Neural cell (in vitro differentiated cells): Measurements from ENCODE around the gene CCDC148. TPM values are rescaled to one million over a fixed set of nuclear protein-coding genes. Genes with fewer than 3 reads are reported as not detected.

Source experiments
- H2AFZ ChIP-seq: fragments of 200-600, 300-800 bp; sonication (generic), shearing (Covaris generic); 2 replicates; pipeline ENCODE4 v1.6.0; 2014; ENCODE audit warnings: low read depth, mild to moderate bottlenecking, antibody characterized with exemption, low read length, moderate library complexity
- H3F3A ChIP-seq: fragments of 200-600 bp; shearing (Covaris generic); 2 replicates; pipeline ENCODE4 v1.6.1; 2016; ENCODE audit warnings: mild to moderate bottlenecking, moderate library complexity, mixed read lengths, antibody characterized with exemption, low read length; ENCODE audit not compliant: insufficient read depth, poor library complexity, severe bottlenecking
- H3K27ac ChIP-seq: fragments of 200-600, 300-800 bp; sonication (generic), shearing (Covaris generic); 2 replicates; pipeline ENCODE4 v1.5.1; 2014; ENCODE audit warnings: mild to moderate bottlenecking, low read length, moderate library complexity
- H3K27me3 ChIP-seq: fragments of 300-800, 200-600 bp; sonication (generic), shearing (Covaris generic); 2 replicates; pipeline ENCODE4 v1.6.0; 2014; ENCODE audit warnings: mild to moderate bottlenecking, low read depth, low read length, moderate library complexity; ENCODE audit not compliant: insufficient read depth
- H3K36me3 ChIP-seq: fragments of 300-800, 200-600 bp; sonication (generic), shearing (Covaris generic); 2 replicates; pipeline ENCODE4 v1.5.1; 2014; ENCODE audit warnings: mild to moderate bottlenecking, antibody characterized with exemption, low read length, moderate library complexity; ENCODE audit not compliant: insufficient read depth
- H3K4me2 ChIP-seq: fragments of 300-800, 200-600 bp; sonication (generic), shearing (Covaris generic); 2 replicates; pipeline ENCODE4 v1.6.0; 2014; ENCODE audit warnings: mild to moderate bottlenecking, low read length
- H3K4me3 ChIP-seq: fragments of 300-800, 200-600 bp; sonication (generic), shearing (Covaris generic); 2 replicates; pipeline ENCODE4 v1.5.1; 2014; ENCODE audit warnings: mild to moderate bottlenecking, low read length, moderate library complexity
- H3K79me2 ChIP-seq: fragments of 200-600 bp; shearing (Covaris generic); replicated peaks from 2 replicates; pipeline ENCODE4 v1.6.0; 2014; ENCODE audit warnings: mild to moderate bottlenecking, low read length, moderate library complexity; ENCODE audit not compliant: insufficient read depth
- H3K9ac ChIP-seq: fragments of 300-800, 200-600 bp; sonication (generic), shearing (Covaris generic); 2 replicates; pipeline ENCODE4 v1.6.1; 2016; ENCODE audit warnings: mild to moderate bottlenecking, low read length, mixed read lengths
- H3K9me2 ChIP-seq: fragments of 200-600 bp; shearing (Covaris generic); 2 replicates; pipeline ENCODE4 v1.6.1; 2016; ENCODE audit warnings: mild to moderate bottlenecking, low read length, mixed read lengths; ENCODE audit not compliant: insufficient read depth
- H3K9me3 ChIP-seq: fragments of 200-600, 300-800 bp; sonication (generic), shearing (Covaris generic); 2 replicates; pipeline ENCODE4 v1.6.1; 2016; ENCODE audit warnings: mild to moderate bottlenecking, mixed run types, low read length, moderate library complexity, mixed read lengths
- H4K20me1 ChIP-seq: fragments of 200-600 bp; shearing (Covaris generic); 2 replicates; pipeline ENCODE4 v1.6.1; 2016; ENCODE audit warnings: mild to moderate bottlenecking, mixed run types; ENCODE audit not compliant: insufficient read depth
- CTCF ChIP-seq: fragments of 450-650 bp; IDR thresholded peaks from 2 replicates; pipeline ENCODE4 v1.5.1; 2014; ENCODE audit warnings: antibody characterized with exemption, mild to moderate bottlenecking, moderate library complexity; ENCODE audit not compliant: poor library complexity, severe bottlenecking
- EP300 ChIP-seq: fragments of 450-650 bp; conservative IDR thresholded peaks from 2 replicates; pipeline ENCODE4 v1.6.1; 2014; ENCODE audit warnings: antibody characterized with exemption, mild to moderate bottlenecking, moderate library complexity; ENCODE audit not compliant: poor library complexity, severe bottlenecking
- EZH2 ChIP-seq: fragments of 200-600, 300-800 bp; shearing (Covaris generic), sonication (generic); IDR thresholded peaks from 2 replicates; pipeline ENCODE4 v1.6.1; 2014; ENCODE audit warnings: antibody characterized with exemption, low read length, borderline replicate concordance, mild to moderate bottlenecking; ENCODE audit not compliant: insufficient read depth, poor library complexity, severe bottlenecking
- MXI1 ChIP-seq: fragments of 450-650 bp; conservative IDR thresholded peaks from 2 replicates; pipeline ENCODE4 v1.6.1; 2014; ENCODE audit warnings: antibody characterized with exemption, mild to moderate bottlenecking; ENCODE audit not compliant: poor library complexity, severe bottlenecking
- POLR2AphosphoS5 ChIP-seq: IDR thresholded peaks from 2 replicates; pipeline ENCODE4 v1.6.1; 2012
- RAD21 ChIP-seq: fragments of 450-650 bp; conservative IDR thresholded peaks from 2 replicates; pipeline ENCODE4 v1.6.1; 2014; ENCODE audit warnings: antibody characterized with exemption, mild to moderate bottlenecking, moderate library complexity
- REST ChIP-seq: IDR thresholded peaks from 2 replicates; pipeline ENCODE4 v1.6.1; 2012; ENCODE audit warnings: borderline replicate concordance
- SMC3 ChIP-seq: fragments of 450-650 bp; conservative IDR thresholded peaks from 2 replicates; pipeline ENCODE4 v1.6.1; 2014; ENCODE audit warnings: antibody characterized with exemption, mild to moderate bottlenecking, moderate library complexity; ENCODE audit not compliant: poor library complexity
- TAF1 ChIP-seq: IDR thresholded peaks from 2 replicates; pipeline ENCODE4 v1.6.1; 2012; ENCODE audit warnings: low read depth
- polyA plus RNA-seq: library from polyadenylated mRNA; depleted of rRNA; stranded (reverse); fragments of >200 nt; gene quantifications from 2 replicates; pipeline ENCODE4 v1.2.3, GENCODE V29; 2014

CCDC148 gene
- polyA plus RNA-seq, 1 donor from 2014 or later, result 1.8 TPM

- no peak overlapping the region for H2AFZ ChIP-seq
- no peaks in the 10 kb centered on the region for H3F3A ChIP-seq
- no peaks in the 10 kb centered on the region for H3K79me2 ChIP-seq
- TF ChIP-seq MXI1 (no peak), CTCF (no peak), REST (no peak), EZH2 (no peak), RAD21 (no peak), POLR2AphosphoS5 (no peak), SMC3 (no peak), EP300 (no peak), TAF1 (no peak)
- no peak overlapping the region for H3K4me3 ChIP-seq
- no peaks in the 10 kb centered on the region for H3K27me3 ChIP-seq
- no peaks in the 10 kb centered on the region for H3K9me2 ChIP-seq
- H3K36me3 ChIP-seq, result no peaks in the 10 kb centered on the region
- no peak overlapping the region for H3K4me2 ChIP-seq
- H3K9me3 ChIP-seq, result no peaks in the 10 kb centered on the region
- H3K9ac ChIP-seq, result no peak overlapping the region
- no peaks in the 10 kb centered on the region for H4K20me1 ChIP-seq
- H3K27ac ChIP-seq, result no peak overlapping the region
Observed at GRCh38 chr2:158214431-158214830, 242.1 kb downstream of the CCDC148 start.

DNA sequence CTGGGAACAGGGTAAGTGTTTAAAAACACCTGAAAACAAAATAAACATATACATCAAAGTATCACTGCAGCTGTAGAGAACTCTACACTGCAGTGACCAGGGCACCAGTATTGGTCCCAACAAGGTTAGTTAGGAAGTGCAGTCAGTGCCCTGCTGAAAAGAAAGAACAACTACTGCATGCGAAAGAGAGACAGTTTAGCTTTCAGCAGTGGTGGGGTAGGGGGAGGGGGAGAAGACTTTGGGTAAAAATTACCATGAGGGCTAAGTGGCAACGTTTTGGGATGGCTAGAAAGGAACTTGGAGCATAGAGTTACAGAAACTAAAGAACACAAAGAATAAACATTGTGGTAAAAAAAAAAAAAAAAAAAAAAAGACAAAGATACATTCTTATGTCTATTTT lies 242.8 kb downstream of the CCDC148 start:
- H3K79me2 ChIP-seq, result no peaks in the 10 kb centered on the region
- TF ChIP-seq POLR2AphosphoS5 (no peak), EP300 (no peak), TAF1 (no peak), EZH2 (no peak), MXI1 (no peak), REST (no peak), CTCF (no peak), SMC3 (no peak), RAD21 (no peak)
- no peaks in the 10 kb centered on the region for H3F3A ChIP-seq

More for the DNA sequence above, 242.8 kb downstream of the CCDC148 start:
- Histone ChIP-seq H2AFZ (no peak overlapping the region), H3K4me2 (no peak overlapping the region), H3K9me3 (no peaks in the 10 kb centered on the region), H3K27ac (no peak overlapping the region), H3K9ac (no peak overlapping the region), H3K4me3 (no peak overlapping the region), H3K27me3 (no peaks in the 10 kb centered on the region), H3K9me2 (no peaks in the 10 kb centered on the region), H3K36me3 (no peaks in the 10 kb centered on the region), H4K20me1 (no peaks in the 10 kb centered on the region)
